Right lung (tissue), 5 donors: ENCODE measurements around the gene ITSN1. TPM values are rescaled to one million over a fixed set of nuclear protein-coding genes. Genes with fewer than 3 reads are reported as not detected.
"Not testable (repeated sequence)": the region's sequence is repeated elsewhere in the genome, so short reads cannot be mapped to it uniquely, and the experiment has no call there.

Experiments
- DNase-seq, 2 donors: peaks; one replicate each; pipeline ENCODE4 v3.0.0-alpha.2; 2013
- polyA plus RNA-seq, 5 donors: library from polyadenylated mRNA; unstranded; fragments of 120-200 nt; gene quantifications; one replicate each; pipeline versions ENCODE4 v1.2.1 to v1.2.3, GENCODE V29; 2013; ENCODE audit warnings: inconsistent platforms in 1 of 5, low replicate concordance in 1 of 5; ENCODE audit not compliant: insufficient read length in 5 of 5, insufficient read depth in 1 of 5

ITSN1 gene
- polyA plus RNA-seq, 5 donors, result 39.1 to 57.2 (median 48.7) TPM

DNA sequence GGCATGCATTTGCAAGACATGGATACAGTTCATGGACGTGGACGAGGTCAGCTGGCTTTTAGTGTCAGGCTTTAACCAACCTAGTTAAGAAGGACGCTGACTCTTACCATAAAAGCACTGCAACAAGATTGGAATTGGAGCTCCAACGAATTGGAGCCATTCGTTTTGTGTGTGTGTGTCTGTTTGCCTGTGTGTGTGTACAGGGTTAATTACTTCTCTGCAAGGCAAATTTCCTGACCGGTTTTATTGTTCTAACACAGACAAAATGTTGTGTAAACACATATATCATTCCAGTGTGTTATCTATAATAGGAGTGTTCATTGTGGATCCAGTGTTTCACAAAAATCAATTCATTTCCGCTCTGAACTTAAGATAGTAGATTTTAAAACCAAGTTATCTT is 7.9 kb downstream of the ITSN1 start:
- DNase-seq, result no peak

DNA sequence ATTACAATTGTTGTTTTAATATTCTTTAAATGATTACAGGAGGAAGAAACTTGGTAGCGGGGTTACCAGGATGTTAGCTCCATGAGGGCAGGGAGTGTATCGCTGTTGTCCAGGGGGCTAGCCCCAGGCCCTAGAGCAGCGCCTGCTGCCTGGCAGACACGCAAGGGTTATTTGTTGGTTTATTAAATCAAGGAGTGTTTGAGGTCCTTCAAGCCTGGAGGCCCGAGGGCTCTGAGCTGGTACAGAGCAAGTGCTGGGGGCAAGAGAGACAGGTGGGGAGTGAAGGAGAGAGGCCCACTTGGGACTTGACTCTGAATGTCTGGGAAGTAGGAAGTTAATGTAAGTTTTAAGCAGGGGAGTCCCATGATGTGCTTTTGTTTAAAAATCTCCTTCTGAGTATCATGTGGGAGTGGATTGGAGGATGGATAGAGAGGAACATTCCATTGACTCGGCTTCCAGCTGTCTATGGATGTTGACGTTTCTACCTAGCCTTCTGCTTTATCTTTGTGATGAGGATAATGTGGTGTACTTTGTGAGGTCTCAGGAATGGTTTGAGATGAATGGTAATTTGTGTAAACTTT is 8.7 kb downstream of the ITSN1 start:
- DNase-seq, result no peak

DNA sequence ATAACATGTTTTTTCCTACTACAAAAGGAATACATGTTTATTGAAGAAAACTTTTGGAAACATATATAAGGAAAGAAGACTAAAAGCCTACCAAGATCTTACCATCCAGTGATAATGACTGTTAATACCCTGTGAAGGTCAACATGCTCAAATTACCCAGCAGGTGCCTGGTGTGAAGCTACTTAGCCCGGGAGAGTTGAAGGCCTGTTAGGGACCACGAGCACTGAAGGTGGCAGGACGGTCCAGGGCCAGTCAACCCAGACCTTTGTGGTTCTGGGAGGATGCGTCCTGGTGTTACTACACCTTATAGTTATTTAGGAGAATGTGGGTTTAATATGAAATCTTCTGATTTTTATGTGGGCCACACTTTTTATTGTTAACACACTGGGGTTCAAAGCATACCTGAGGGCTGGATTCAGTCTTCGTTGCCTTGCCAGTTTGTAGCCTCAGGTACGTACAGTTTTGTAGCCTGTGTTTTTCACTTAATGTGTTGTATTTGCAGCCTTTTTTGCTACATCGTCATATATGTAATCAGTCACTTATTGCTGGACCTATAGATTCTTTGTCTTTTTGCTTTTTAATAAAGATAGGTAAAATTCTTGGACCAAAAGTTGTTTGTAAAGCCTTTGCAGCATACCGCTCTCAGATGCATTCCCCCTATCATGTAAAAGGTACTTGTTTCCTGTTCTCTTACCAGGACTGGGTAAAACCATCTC is 9.8 kb downstream of the ITSN1 start:
- DNase-seq, result no peak

DNA sequence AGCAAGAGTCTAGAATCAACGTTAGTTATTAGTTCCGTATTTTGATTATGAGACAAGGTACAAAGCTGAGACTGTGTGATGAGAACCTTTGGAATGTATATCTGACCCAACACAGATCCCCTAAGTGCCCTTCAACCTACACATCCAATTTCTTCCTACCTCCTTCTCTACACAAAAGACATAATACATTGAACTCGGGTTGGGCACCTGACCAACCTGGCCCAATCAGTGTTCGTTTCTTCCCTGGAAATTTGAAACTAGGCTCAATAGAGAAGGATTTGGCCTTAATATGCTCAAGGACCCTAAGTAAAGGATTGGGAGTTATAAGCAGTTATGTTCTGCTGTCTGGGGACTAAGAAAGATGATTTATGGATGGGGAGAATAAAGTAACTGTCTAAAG is 12.1 kb downstream of the ITSN1 start:
- no peak for DNase-seq

DNA sequence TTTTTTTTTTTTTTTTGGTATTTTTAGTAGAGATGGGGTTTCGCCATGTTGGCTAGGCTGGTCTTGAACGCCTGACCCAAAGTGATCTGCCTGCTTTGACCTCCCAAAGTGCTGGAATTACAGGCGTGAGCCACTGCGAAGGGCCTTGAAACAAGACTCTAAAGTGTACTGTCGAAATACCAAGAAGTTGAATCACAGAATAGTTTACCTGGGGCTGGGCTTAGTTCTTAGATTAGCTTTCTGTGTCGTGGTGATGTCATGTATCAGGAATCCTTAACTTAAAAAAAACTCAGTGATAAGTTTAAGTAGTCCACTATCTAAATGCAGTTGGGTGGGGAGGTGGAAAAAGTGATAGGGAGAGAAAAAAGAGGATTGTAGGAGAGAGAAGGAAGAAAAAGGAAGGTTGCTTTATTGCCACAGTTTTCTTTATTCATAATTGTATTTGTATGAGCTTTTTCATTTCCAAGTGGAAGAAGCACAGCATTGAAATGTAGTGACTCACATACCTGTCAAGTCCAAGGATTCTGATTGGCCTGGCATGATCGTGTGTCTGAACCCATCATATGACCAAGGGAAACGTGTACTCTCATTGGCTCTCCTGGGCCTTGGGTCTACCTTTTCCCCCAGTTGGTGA is 13.4 kb downstream of the ITSN1 start:
- peak in 1 of 2 donors; percentile 26 for DNase-seq

DNA sequence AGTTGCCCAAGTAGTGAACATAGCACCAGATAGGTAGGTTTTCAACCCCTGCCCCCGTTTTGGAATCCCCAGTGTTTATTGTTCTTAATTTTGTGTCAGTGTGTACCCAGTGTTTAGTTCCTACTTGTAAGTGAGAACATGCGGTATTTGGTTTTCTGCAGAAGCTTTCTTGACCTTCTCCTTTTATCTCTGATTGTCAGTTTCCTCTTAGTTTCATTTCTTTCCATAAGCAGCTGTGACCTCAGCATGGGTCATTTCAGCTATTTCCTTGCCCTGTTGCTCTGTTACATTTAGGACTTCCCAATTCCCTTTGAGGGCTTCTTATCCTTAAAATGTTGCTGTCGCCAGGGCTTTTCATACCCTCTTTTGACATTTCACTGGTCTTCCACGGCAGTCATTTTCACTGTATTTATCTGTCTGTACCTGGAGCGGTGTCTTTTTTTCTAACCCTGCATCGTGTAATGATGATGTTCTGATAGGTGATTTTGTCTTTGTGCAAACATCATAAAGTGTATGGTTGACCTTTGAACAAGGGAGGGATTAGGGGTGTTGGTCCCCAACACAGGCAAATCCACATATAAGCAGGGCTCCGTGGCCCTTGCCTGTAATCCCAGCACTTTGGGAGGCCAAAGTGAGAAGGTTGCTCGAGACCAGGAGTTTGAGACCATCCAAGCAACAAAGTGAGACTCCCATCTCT is 15.0 kb downstream of the ITSN1 start:
- DNase-seq, result no peak

DNA sequence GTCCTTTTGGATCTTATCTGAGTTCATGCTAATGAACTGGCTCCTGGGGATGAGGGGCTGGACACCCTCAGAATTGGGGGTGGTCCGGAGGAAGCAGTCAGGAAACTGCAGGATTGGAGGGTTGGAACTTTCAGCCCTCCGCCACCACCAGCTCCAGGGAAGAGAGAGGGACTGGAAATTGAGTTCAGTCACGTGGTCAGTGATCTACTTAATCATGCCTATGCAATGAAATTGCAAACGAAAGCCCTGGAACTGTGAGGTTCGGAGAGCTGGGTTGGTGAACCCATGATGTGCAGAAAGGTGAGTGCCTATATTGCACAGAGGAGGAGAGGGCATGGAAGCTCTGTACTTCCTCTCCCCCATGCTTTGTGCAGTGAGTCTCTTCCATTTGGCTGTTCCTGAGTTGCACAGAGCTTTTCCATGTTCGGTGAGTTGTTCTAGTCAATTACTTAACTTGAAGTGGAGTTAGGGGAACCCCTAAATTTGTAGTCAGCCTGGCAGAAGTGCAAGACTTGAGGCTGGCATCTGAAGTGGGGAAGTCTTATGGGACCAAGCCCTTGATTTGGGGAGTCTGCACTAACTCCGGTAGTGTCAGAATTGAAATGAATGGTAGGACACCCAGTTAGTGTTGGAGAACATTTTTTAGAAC is 16.7 kb downstream of the ITSN1 start:
- DNase-seq, result no peak

DNA sequence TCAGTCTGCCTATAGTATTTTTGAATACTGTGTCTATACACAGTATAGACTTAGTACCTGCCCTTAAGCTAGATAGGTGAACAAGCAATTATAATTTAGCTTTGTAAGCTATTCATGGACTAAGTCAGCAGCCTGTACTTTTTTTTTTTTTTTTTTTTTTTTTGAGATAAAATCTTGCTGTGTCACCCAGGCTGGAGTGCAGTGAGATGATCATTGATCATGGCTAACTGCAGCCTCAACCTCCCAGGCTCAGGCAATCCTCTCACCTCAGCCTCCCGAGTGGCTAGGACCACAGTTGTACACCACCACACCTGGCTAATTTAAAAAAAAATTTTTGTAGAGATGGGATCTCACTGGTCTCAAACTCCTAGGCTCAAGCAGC is 17.3 kb downstream of the ITSN1 start:
- DNase-seq, result no peak

DNA sequence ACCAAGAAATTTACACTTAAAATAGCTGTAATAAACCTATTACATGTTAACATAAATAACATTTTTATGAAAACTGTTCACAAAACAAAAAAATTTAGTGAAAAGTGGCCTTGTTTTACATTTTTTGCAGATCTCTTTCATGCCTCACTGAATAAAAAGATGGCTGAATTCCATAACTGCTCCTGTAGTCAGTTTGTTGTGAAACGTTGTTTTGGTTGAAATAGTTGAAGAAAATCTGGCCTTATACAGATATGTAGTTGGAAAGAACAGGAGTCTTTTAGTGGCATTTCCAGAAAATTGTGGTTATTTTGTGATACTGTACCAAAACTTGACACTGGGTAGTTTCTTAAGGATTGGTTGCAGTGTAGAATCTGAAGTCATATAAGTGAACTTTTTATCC is 18.1 kb downstream of the ITSN1 start:
- no peak for DNase-seq

DNA sequence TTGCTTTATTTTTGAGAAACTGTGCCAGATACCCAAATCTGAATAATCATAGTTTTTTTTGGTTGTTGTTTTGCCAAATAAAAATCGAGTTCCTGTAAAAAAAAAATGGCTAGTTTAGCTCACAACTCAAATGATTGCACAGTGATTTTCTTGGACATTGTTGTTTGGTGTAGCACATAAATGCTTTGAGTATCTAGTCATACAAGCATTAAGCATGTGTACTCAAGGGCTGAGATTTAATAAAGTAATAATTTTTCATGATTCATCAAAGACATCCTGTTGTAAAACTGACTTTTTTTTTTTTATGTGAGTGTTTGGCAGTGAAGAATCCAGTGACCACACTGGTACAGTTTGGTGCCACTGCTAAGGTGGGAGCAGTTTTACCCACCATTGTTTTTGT is 18.8 kb downstream of the ITSN1 start:
- no peak for DNase-seq

DNA sequence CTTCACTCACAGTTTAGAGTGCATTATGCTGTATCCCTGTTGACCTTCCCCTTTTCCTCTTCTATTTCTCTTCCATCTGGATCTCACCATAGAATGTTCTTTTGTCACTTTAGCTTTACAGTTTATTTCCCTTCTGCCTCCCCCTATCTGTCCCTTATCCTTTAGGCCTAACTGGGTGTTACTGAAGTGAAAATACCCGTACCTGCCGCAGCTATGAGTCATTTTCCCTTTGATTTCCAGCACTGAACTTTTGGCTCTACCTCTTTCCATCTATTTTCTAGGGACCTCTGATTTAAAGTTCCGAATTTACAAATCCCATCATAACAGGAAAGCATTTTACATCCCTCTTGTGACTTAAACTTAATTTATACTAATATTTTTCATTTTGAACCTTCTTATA is 19.7 kb downstream of the ITSN1 start:
- no peak for DNase-seq

DNA sequence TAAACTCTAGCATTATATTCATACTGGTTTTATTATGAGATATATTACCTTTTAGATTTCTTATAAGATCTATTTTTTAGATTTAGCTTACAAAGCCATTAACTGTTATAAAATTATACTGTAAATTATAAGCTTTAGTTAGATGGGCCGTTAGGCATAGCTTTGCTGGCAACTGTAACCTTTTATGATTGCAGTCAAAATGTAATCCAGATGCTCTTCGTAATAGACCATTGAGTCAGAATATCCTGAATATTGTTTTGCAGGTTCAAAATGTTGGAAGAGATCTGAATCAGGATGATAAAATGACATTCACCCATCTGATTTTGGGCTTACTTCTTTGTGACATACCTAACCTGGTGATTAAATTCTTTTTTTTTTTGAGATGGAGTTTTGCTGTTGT is 20.9 kb downstream of the ITSN1 start:
- no peak for DNase-seq

DNA sequence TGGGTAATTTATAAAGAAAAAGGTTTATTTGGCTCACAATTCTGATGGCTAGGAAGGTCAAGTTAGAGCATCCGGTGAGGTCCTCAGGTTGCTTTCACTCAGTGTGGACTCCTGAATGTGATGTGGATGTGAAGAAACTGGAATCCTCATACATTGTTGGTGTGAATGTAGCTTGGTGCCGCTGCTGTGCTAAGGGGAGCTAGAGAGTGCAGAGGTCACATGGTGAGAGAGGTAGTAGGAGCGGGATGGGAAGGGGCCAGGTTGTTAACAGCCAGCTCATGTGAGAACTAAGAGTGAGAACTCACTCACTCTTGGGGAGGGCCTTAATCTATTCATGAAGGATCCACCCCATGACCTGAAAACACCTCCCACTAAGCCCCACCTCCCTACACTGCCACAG is 21.8 kb downstream of the ITSN1 start:
- DNase-seq, result no peak

DNA sequence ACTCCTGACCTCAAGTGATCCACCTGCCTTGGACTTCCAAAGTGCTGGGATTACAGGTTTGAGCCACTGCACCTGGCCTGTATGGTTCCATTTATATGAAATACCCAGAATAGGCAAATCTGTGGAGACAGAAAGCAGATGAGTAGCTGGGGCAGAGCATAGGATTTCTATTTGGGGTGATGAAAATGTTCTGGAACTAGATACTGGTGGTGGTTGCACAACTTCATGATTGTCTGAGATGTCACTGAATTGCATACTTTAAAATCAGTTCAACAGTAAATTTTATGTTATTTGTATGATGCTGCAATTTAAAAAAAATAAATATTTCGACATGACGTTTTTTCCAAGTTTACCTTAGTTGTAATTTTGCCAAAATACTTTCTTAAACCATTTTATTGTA is 23.9 kb downstream of the ITSN1 start:
- no peak for DNase-seq

DNA sequence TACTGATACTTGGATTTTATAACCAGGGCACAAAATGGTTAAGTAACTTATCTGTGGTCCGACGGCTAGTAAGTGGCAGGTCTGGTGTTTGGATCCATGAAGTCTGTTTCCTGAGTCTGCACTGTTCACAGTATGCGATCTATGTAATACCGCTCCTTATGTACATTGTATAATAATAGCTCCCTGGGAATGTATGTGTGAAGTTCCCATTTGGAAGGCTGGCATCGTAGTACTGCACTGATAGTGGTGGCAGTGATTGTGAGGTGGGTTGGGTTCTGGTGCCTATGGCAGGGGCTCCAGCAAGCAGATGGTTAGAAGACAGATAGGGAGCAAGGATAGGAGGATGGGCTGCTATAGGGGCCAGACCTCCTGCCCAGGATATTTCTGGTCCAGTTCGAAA is 25.3 kb downstream of the ITSN1 start:
- no peak for DNase-seq

DNA sequence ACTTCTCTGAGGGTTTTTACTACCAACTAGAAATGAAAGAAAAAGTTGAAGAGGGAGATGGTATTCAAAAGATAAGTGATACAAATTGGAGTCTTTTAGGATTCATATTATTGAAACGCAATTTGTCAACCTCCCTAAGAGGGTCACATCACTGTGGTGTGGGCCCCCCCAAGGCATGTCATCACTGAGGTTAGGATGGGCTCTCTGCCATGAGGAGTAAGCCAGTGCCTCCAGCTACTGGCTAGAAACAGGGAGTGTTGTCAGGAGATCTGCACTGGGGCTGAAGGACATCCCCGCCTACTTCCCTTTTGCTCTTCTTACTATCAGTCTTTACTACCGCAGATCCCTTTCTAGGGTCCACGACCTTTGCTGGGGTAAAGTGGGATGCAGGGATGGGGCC is 25.9 kb downstream of the ITSN1 start:
- DNase-seq, result no peak

DNA sequence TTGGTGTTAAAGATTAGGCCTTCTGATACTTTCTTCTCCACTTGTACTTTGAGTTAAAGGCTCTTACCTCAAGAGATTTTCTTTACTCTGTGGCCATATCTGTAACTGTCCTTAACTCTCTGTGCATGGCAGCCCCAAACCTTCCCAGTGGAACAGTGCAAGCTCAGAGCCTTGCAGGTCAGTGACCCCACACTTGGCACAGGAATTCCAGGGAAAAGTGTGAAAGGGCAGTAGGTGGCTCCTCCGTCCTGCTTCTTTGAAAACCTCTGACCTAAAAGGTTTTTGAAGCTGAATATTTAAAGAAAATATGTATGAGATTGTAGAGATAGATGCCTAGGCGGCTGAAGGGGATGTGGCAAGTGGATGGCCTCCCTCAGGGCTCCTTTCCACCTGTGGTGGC is 26.3 kb downstream of the ITSN1 start:
- no peak for DNase-seq

DNA sequence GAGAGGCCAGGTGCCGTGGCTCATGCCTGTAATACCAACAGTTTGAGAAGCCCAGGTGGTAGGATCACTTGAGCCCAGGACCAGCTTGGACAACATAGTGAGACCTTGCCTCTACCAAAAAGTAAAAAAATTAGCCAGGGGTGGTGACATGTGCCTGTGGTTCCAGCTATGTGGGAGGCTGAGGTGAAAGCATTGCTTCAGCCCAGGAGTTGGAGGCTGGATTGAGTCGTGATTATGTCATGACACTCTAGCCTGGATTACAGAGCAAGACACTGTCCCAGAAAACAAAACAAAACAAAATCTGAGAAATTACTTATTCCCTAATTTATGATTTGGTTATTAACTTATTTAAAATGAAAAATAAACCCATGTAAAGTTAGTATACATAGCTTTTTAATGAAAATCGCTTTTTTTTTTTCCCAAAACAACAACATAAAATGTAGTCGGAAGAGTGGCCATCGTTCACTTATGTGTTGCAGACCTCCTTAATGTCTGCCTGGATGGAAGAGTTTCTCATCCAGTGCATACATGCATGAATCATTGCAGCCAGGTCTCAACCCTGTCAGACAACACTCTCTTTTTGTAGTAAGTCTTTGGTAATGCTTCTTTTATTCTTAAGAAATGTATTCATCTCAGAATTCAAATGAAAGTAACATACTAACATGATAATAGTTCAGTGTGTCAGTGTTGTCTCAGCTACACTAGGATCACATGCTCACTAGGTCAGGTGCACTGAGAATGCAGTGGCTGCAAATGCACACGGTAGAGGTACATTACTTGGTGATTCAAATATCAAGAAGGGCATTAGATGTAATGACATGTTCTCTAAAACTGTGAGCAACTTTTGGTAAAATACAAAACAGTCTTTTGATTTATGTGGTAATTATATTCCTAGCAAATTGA is 28.0 kb downstream of the ITSN1 start:
- DNase-seq, result no peak

DNA sequence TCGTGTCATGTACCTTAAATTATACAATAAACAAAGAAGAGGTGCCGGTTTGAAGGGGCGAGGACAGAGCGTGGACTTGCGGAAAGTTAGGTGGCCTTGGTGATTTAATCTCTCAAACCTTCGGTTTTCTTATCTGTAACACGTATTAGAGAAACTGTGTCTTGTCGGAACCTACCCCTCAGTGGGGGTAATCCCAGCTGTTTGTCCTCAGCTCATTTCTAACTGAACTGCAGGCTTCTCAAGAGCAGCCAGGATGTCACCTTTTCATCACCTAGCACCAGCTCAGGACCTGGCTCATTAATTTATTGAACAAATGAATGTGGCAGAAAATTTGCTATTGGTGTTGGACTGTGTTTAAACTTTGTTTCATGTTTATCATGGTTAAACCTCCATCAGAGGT is 31.2 kb downstream of the ITSN1 start:
- DNase-seq, result no peak

DNA sequence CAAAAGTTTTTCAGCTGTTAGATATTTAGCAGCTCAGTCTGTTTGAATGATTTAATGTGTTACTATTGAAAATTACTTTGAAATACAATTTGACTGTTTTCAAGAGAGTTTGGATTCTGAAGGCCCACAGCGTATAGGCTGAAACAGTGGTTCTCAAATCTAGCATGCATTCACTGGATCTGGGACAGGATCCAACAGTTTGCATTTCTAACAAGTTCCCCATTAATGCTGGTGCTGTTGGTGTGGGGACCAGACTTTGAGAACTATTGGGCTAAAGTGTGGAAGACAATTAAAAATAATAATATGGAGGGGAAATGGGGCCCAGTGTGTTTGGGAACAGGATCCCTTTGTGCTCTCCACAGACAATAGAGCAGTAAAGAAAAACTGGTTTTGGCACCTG is 31.9 kb downstream of the ITSN1 start:
- DNase-seq, result no peak

DNA sequence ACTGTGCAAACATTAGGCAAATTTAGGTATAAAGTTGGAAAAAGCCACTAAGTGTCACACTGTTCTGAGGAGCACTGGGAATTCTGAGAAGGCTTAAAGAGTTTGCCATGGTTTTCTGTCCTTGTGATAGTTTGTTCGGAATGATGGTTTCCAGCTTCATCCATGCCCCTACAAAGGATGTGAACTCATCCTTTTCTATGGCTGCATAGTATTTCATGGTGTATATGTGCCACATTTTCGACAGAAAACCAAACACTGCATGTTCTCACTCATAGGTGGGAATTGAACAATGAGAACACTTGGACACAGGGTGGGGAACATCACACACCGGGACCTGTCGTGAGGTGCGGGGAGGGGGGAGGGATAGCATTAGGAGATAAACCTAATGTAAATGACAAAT is 34.4 kb downstream of the ITSN1 start:
- not testable (repeated sequence) for DNase-seq
